ENCODE results near the gene NONO. TPM values are rescaled to one million over a fixed set of nuclear protein-coding genes. Genes with fewer than 3 reads are reported as not detected.

The NONO gene
- total RNA-seq, 1 experiment from 2014 or later, result 705 TPM

GRCh38 chrX:71252221-71252620, 31.2 kb upstream of the NONO start:
- TF ChIP-seq EZH2 (IDR thresholded peaks at IDR 0.05; ENCODE audit: borderline replicate concordance, low read depth, low read length, poor library complexity, severe bottlenecking), result no peak
- TF ChIP-seq CTCF (conservative IDR thresholded peaks at IDR 0.05; ENCODE audit: low read depth, low read length), result no peak
- Histone ChIP-seq H3K27ac (ENCODE audit: low read depth, low read length, poor library complexity, severe bottlenecking) (peak overlapping the region; percentile 83), H3K36me3 (ENCODE audit: insufficient read depth, low read length, poor library complexity, severe bottlenecking) (peaks cover 26% of the 10 kb centered on the region), H3K27me3 (replicated peaks; ENCODE audit: insufficient read depth, low read depth, low read length, poor library complexity) (no peaks in the 10 kb centered on the region), H3K4me1 (ENCODE audit: insufficient read depth, low read length, poor library complexity, severe bottlenecking) (peaks cover 14% of the 10 kb centered on the region), H3K4me3 (ENCODE audit: low read depth, low read length, poor library complexity, severe bottlenecking) (peak overlapping the region; percentile 84), H3K9me3 (ENCODE audit: low read depth, low read length, poor library complexity, severe bottlenecking) (no peaks in the 10 kb centered on the region)
- POLR2A ChIA-PET (ENCODE audit: low non-redundant PET), result no interaction called here
- no peak for DNase-seq (ENCODE audit: low spot score)
- intact Hi-C loops (cut with micrococcal nuclease; ENCODE audit: unreplicated experiment), result loop anchor here (5.0 kb wide), 1 partner anchor 115 kb away; the partner anchor contains the start of gene TAF1
- CTCF ChIA-PET, result no interaction called here
- no TSS peak for BruUV-seq (replicated peaks)

GRCh38 chrX:71253253-71254091, 30.0 kb upstream of the NONO start:
- intact Hi-C loops (cut with micrococcal nuclease; ENCODE audit: unreplicated experiment), result loop anchor here (1.0 to 5.0 kb wide), 2 partner anchors 30 to 114 kb away; partner anchors contain the start of genes NONO and TAF1
- DNase-seq (ENCODE audit: low spot score), result peak; percentile 61
- peak overlapping the region; percentile 84 for H3K4me3 ChIP-seq (ENCODE audit: low read depth, low read length, poor library complexity, severe bottlenecking)
- peak overlapping the region; percentile 83 for H3K27ac ChIP-seq (ENCODE audit: low read depth, low read length, poor library complexity, severe bottlenecking)
- H3K4me1 ChIP-seq (ENCODE audit: insufficient read depth, low read length, poor library complexity, severe bottlenecking), result peaks cover 14% of the 10 kb centered on the region
- H3K27me3 ChIP-seq (replicated peaks; ENCODE audit: insufficient read depth, low read depth, low read length, poor library complexity), result no peaks in the 10 kb centered on the region
- BruUV-seq (replicated peaks), result no TSS peak
- H3K36me3 ChIP-seq (ENCODE audit: insufficient read depth, low read length, poor library complexity, severe bottlenecking), result peaks cover 19% of the 10 kb centered on the region
- no peaks in the 10 kb centered on the region for H3K9me3 ChIP-seq (ENCODE audit: low read depth, low read length, poor library complexity, severe bottlenecking)
- peak; percentile 60 for TF ChIP-seq CTCF (conservative IDR thresholded peaks at IDR 0.05; ENCODE audit: low read depth, low read length)
- no peak for TF ChIP-seq EZH2 (IDR thresholded peaks at IDR 0.05; ENCODE audit: borderline replicate concordance, low read depth, low read length, poor library complexity, severe bottlenecking)
- ChIA-PET CTCF (no interaction called here), POLR2A (ENCODE audit: low non-redundant PET) (interaction anchor here (0.6 to 0.7 kb wide), 2 partner anchors 49 to 113 kb away, joined by 3 to 5 read pairs; partner anchors contain the start of gene TAF1)

GRCh38 chrX:71254092-71254963, 29.1 kb upstream of the NONO start, which contains the start of gene ZMYM3:
Gene ZMYM3 (minus strand): TSS chrX:71254140. CDS start chrX:71253255, 885 bp downstream.
- peaks cover 14% of the 10 kb centered on the region for H3K36me3 ChIP-seq (ENCODE audit: insufficient read depth, low read length, poor library complexity, severe bottlenecking)
- H3K27me3 ChIP-seq (replicated peaks; ENCODE audit: insufficient read depth, low read depth, low read length, poor library complexity), result no peaks in the 10 kb centered on the region
- peak; percentile 92 for DNase-seq (ENCODE audit: low spot score)
- CTCF ChIA-PET, result interaction anchor here (0.6 to 0.7 kb wide), 2 partner anchors 29 to 328 kb away, joined by 3 to 6 read pairs; partner anchors contain the start of gene NONO
- BruUV-seq (replicated peaks), result no TSS peak
- peaks cover 14% of the 10 kb centered on the region for H3K4me1 ChIP-seq (ENCODE audit: insufficient read depth, low read length, poor library complexity, severe bottlenecking)
- peak within 1 kb of the TSS; percentile 84 for H3K4me3 ChIP-seq (ENCODE audit: low read depth, low read length, poor library complexity, severe bottlenecking)
- no peak for TF ChIP-seq EZH2 (IDR thresholded peaks at IDR 0.05; ENCODE audit: borderline replicate concordance, low read depth, low read length, poor library complexity, severe bottlenecking)
- intact Hi-C loops (cut with micrococcal nuclease; ENCODE audit: unreplicated experiment), result loop anchor here (1.0 to 5.0 kb wide), 2 partner anchors 29 to 113 kb away; partner anchors contain the start of genes NONO and TAF1
- peak within 1 kb of the TSS; percentile 83 for H3K27ac ChIP-seq (ENCODE audit: low read depth, low read length, poor library complexity, severe bottlenecking)
- POLR2A ChIA-PET (ENCODE audit: low non-redundant PET), result interaction anchor here (0.6 to 0.7 kb wide), 2 partner anchors 49 to 353 kb away, joined by 3 to 5 read pairs; no protein-coding TSS in a partner anchor
- no peaks in the 10 kb centered on the region for H3K9me3 ChIP-seq (ENCODE audit: low read depth, low read length, poor library complexity, severe bottlenecking)

Data from A673 (cell line).